SH-SY5Y (cell line): Measurements from ENCODE around the gene ZC3H18.

Experiments
- GATA2 ChIP-seq: IDR thresholded peaks from 2 replicates; pipeline ENCODE4 v1.6.1; 2011; ENCODE audit warnings: mild to moderate bottlenecking, low read depth, low read length
- GATA3 ChIP-seq: IDR thresholded peaks from 2 replicates; pipeline ENCODE4 v1.6.1; 2011; ENCODE audit warnings: low read depth, mild to moderate bottlenecking, low read length, moderate library complexity

GRCh38 chr16:88536971-88537751 lies 33.0 kb upstream of the ZC3H18 start:
- TF ChIP-seq GATA3, result no peak
- TF ChIP-seq GATA2, result no peak
